K562 (cell line): ENCODE measurements around the gene CRABP2. TPM values are rescaled to one million over a fixed set of nuclear protein-coding genes. Genes with fewer than 3 reads are reported as not detected.

Experiments used
- CREB3L1 ChIP-seq: fragments of 450-650 bp; IDR thresholded peaks from 2 replicates; pipeline ENCODE4 v1.6.1; 2014; ENCODE audit warnings: low read depth, mild to moderate bottlenecking, moderate library complexity, borderline replicate concordance
- E2F5 ChIP-seq: sonication (generic); formaldehyde crosslinking; IDR thresholded peaks from 2 replicates; pipeline ENCODE4 v1.8.0; 2022; ENCODE audit warnings: mild to moderate bottlenecking, missing genetic modification reagents
- FOXK1 ChIP-seq: sonication (generic); formaldehyde crosslinking; IDR thresholded peaks from 2 replicates; pipeline ENCODE4 v1.8.0; 2022; ENCODE audit warnings: missing genetic modification reagents, mild to moderate bottlenecking, borderline replicate concordance
- GABPA ChIP-seq: fragments of 200-800 bp; sonication (Bioruptor generic); conservative IDR thresholded peaks from 2 replicates; pipeline ENCODE4 v1.6.1; 2016; ENCODE audit warnings: low read depth, missing genetic modification characterization, missing compliant biosample characterization
- NCOA4 ChIP-seq: fragments of 450-650 bp; IDR thresholded peaks from 2 replicates; pipeline ENCODE4 v1.6.1; 2018; ENCODE audit warnings: mild to moderate bottlenecking; ENCODE audit not compliant: partially characterized antibody
- NCOR1 ChIP-seq: fragments of 450-650 bp; IDR thresholded peaks from 2 replicates; pipeline ENCODE4 v1.6.1; 2016; ENCODE audit warnings: mild to moderate bottlenecking, moderate library complexity
- NR0B1 ChIP-seq: fragments of 450-650 bp; IDR thresholded peaks from one replicate; pipeline ENCODE4 v1.6.1; 2018; ENCODE audit warnings: mild to moderate bottlenecking, moderate library complexity; ENCODE audit not compliant: partially characterized antibody
- RBBP5 ChIP-seq: fragments of 200-600 bp; sonication (generic); IDR thresholded peaks from 2 replicates; pipeline ENCODE4 v1.6.1; 2012; ENCODE audit warnings: borderline replicate concordance, mild to moderate bottlenecking, low read length, control low read depth, inconsistent platforms; ENCODE audit not compliant: insufficient read depth, poor library complexity, severe bottlenecking
- SMARCC2 ChIP-seq: fragments of 450-650 bp; IDR thresholded peaks from 2 replicates; pipeline ENCODE4 v1.6.1; 2017; ENCODE audit warnings: antibody characterized with exemption, moderate library complexity, mild to moderate bottlenecking, low read depth
- SPI1 ChIP-seq: IDR thresholded peaks from 2 replicates; pipeline ENCODE4 v1.6.1; 2011; ENCODE audit warnings: low read depth, low read length, control low read depth, borderline replicate concordance
- ZBTB40 ChIP-seq, 2 experiments: fragments of 450-650 bp in 1 of 2; sonication (generic) in 1 of 2; formaldehyde crosslinking in 1 of 2; IDR thresholded peaks; 2 replicates each; pipeline versions ENCODE4 v1.7.1 to v1.9.0; 2016 to 2022; ENCODE audit warnings: inconsistent platforms in 1 of 2, mild to moderate bottlenecking in 1 of 2, missing genetic modification reagents in 1 of 2
- ZC3H8 ChIP-seq: fragments of 450-650 bp; IDR thresholded peaks from 2 replicates; pipeline ENCODE4 v1.6.1; 2017
- ZNF184 ChIP-seq: sonication (generic); formaldehyde crosslinking; IDR thresholded peaks from 2 replicates; pipeline ENCODE4 v1.5.0; 2020; ENCODE audit warnings: missing genetic modification reagents
- ZNF239 ChIP-seq: fragments of 250-450 bp; sonication (Bioruptor Pico); IDR thresholded peaks from 2 replicates; pipeline ENCODE4 v1.4.0; 2020; ENCODE audit warnings: mild to moderate bottlenecking
- polyA plus RNA-seq, 8 experiments: library from polyadenylated mRNA; depleted of rRNA in 4 of 8; stranded (reverse) in 5 of 8; unstranded in 3 of 8; fragments of >200 nt; fragmentation: Nextera tagmentation in 2 of 8; fragmentation: Illumina TruSeq in 1 of 8; extraction: Ambion mirVana in 2 of 8; extraction: Trizol in 1 of 8; gene quantifications; 2 replicates each; pipeline versions ENCODE4 v1.2.1 to v1.2.3, GENCODE V29; 2011 to 2014; ENCODE audit warnings: inconsistent platforms in 1 of 8, missing spikeins in 1 of 8
- total RNA-seq, 7 experiments: library from RNA; depleted of rRNA in 6 of 7; stranded (reverse); fragments of >200 nt in 6 of 7; fragmentation: Illumina TruSeq in 2 of 7; extraction: Trizol in 2 of 7; gene quantifications; 2 replicates each; pipeline versions ENCODE4 v1.2.1 to v1.2.3, GENCODE V29; 2011 to 2021; ENCODE audit warnings: low replicate concordance in 1 of 7

CRABP2 gene
- total and polyA plus RNA-seq, 9 of the 15 experiments (the other 6 are each of a cell fraction or from before 2014, with no cell fraction given), result 0.30 to 2.5 (median 0.82) TPM

- TF ChIP-seq GABPA (tag) (peak; percentile 98), CREB3L1 (peak; percentile 97), ZNF184 (no peak), ZBTB40 (IDR thresholded peaks at IDR 0.05) (peak; percentile 99), ZBTB40 (CRISPR knock-in tag; IDR thresholded peaks at IDR 0.05) (no peak), RBBP5 (peak; percentile 31), FOXK1 (CRISPR knock-in tag) (0 out of 2 replicates have a peak, but pooled peaks have one; percentile 60), ZC3H8 (0 out of 2 replicates have a peak, but pooled peaks have one; percentile 58), NCOR1 (peak; percentile 5), E2F5 (no peak), NCOA4 (no peak), ZNF239 (peak; percentile 26; the same call in 1 of the 2 replicates), NR0B1 (no peak), SMARCC2 (no peak), SPI1 (peak; percentile 69)
These were observed 35.5 kb upstream of the CRABP2 start, which contains the start of gene MRPL24 (continued) for GRCh38 chr1:156740741-156741480.
